ENCODE results near the gene RNASET2. TPM values are rescaled to one million over a fixed set of nuclear protein-coding genes. Genes with fewer than 3 reads are reported as not detected.

RNASET2 gene, protein sequence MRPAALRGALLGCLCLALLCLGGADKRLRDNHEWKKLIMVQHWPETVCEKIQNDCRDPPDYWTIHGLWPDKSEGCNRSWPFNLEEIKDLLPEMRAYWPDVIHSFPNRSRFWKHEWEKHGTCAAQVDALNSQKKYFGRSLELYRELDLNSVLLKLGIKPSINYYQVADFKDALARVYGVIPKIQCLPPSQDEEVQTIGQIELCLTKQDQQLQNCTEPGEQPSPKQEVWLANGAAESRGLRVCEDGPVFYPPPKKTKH
- total RNA-seq: 16.7 TPM

GRCh38 chr6:166956444-166957086, at the start of gene RNASET2:
TSS of gene RNASET2 (minus strand) at chr6:166956550. CDS start at chr6:166956182, 368 bp downstream.
- no peak for FAIRE-seq
- DNase-seq (ENCODE audit: low spot score in 2 of 2): peak; percentile 88 to 91

GRCh38 chr6:167005350-167006159, 49.2 kb upstream of the RNASET2 start:
- FAIRE-seq (no peak), DNase-seq (ENCODE audit: low spot score in 2 of 2) (no peak)

GRCh38 chr6:167000759-167001158, 44.4 kb upstream of the RNASET2 start:
- DNase-seq (ENCODE audit: low spot score in 2 of 2): no peak
- no peak for FAIRE-seq

- DNase-seq (ENCODE audit: low spot score in 2 of 2) (no peak), FAIRE-seq (no peak)
Measured at GRCh38 chr6:166999884-167000253, 43.5 kb upstream of the RNASET2 start.

DNA sequence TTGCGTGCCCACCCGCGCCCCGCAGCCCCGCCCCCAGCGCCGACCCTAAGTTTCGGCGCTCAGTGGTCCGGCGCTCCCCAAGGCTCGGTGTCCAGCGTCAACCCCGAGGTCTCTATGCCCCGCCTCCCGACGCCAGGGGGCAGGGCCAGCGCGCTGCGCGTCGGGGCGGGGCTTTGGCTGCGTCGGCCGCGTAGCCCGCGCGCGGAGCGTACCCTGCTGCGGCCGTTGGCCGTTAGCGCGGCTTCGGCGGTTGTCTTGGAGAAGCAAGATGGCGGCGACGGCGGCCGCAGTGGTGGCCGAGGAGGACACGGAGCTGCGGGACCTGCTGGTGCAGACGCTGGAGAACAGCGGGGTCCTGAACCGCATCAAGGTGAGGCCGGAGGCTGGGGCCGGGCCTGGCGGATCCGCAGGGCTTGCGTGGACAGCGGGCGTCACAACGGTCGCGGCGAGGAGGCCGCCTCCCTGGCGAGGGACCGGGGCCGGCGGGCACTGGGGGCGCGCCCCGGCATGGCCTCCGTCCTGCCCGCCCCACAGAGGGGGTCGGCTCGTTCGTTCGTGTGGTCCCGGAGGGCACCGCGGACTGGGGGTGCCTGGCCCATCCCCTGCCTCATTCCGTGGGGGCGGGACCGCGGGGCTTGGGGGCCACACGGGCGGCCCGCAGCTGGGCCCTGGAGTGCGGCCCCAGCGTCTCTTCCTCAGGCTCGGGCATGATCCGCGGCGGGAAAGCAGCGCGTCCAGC, 43.0 kb upstream of the RNASET2 start, which contains the start of gene CEP43:
TSS of gene CEP43 (plus strand) at position 253 of the 739 bp plus-strand sequence. CDS start at position 269, 16 bp downstream.
- peak; percentile 94 to 96 for DNase-seq (ENCODE audit: low spot score in 2 of 2)
- no peak for FAIRE-seq

GRCh38 chr6:166998256-166999144, 42.1 kb upstream of the RNASET2 start:
- FAIRE-seq: no peak

DNA sequence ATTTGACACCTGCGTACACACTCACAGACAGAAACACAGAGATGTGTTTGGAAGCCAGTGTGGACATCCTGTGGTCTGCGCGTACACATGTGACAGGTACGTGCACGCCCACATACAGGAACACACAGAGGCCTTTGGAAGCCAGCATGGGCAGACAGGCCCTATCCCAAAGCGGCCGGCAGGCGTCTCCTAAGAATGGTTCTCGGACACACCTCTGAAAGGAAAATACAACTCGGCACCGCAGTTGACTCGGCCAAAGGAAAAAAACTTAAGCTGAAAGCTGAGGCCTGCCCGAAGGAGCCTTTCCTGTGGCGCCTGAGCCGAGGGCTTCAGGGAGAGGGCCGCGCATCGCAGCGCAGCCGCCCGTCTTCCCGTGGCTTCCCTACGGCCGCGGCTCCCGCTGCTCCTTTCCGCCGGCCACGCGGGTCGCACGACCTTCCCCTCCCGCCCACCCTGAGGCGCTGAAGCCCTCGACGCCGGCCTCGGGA, 41.5 kb upstream of the RNASET2 start:
- no peak for DNase-seq (ENCODE audit: low spot score in 2 of 2)
- no peak for FAIRE-seq

More at GRCh38 chr6:166998256-166999144, 42.1 kb upstream of the RNASET2 start:
- peak in 1 of 2 donors; percentile 17 for DNase-seq (ENCODE audit: low spot score in 2 of 2)

- DNase-seq (ENCODE audit: low spot score in 2 of 2) (no peak), FAIRE-seq (no peak)
Measured at GRCh38 chr6:166997348-166997747, 41.0 kb upstream of the RNASET2 start.

DNA sequence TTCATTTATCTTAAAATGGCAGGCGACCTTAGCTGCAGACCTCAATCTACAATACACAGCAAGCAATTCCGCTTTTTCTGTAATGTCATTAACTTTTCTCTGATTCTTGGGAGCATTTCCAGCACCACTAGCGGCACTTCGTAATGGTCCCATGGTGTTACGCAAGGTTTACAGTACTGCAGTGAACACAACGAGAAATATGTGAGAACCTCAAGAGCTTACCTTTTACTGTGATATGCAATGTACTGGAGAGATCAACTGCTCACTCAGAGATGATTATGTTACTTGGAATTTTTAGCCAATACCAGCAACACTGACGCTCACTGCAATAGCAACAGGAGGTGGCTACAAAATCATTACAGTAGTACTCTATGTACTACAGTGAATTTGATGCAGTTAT, 40.1 kb upstream of the RNASET2 start:
- no peak for FAIRE-seq
- no peak for DNase-seq (ENCODE audit: low spot score in 2 of 2)

GRCh38 chr6:166989427-166990032, 33.2 kb upstream of the RNASET2 start:
- FAIRE-seq (no peak), DNase-seq (ENCODE audit: low spot score in 2 of 2) (peak in 1 of 2 donors; percentile 34)

DNA sequence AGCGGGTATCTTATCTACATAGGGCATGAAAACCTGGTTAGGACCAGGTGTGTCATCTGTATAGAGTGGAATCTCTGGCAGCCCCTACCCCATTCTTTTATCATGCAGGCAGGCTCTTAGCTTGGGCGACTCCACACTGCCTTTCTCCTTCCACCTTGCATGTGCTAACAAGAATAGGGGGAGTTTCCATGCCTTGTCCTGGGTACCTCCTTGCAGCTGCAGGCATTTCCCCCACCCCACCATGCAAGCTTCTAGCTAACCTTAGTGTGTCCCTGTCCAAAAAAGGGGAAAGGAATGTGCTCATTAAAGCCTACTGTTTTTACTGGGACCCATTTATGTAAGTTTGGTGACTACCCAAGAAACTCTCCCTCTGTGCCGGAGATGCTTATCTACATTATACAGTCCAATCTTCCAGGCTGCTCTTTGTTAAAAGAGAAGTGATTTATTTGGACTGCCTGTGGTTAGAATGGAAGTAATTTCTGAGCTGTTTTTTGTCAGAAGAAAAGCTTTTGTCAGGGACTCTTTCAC, 32.4 kb upstream of the RNASET2 start:
- no peak for DNase-seq (ENCODE audit: low spot score in 2 of 2)
- no peak for FAIRE-seq

DNA sequence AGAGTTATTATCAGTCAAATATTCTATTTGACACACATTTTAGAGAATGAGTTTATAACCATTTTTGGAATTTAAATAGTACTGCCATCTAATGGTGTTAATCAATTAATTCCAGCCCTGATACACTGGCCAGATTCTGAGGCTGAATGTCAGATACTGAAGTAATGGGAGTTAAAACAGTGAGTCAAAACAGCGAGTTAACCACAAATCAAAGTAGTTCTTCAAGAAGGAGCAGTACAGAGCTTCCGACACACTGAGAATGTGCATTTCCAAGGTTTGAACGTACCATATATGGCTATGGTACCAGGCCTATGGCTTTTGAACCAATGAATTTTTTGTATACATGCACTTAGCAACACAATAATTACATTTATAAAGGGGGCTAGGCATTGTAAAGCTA, 31.6 kb upstream of the RNASET2 start:
- no peak for DNase-seq (ENCODE audit: low spot score in 2 of 2)
- no peak for FAIRE-seq

GRCh38 chr6:166987448-166987847, 31.1 kb upstream of the RNASET2 start:
- DNase-seq (ENCODE audit: low spot score in 2 of 2) (no peak), FAIRE-seq (no peak)

GRCh38 chr6:166980738-166981137, 24.4 kb upstream of the RNASET2 start:
- no peak for DNase-seq (ENCODE audit: low spot score in 2 of 2)
- no peak for FAIRE-seq

- no peak for FAIRE-seq
- no peak for DNase-seq (ENCODE audit: low spot score in 2 of 2)
Measured at GRCh38 chr6:166977621-166978525, 21.5 kb upstream of the RNASET2 start.

- DNase-seq (ENCODE audit: low spot score in 2 of 2) (no peak), FAIRE-seq (no peak)
Measured at GRCh38 chr6:166976636-166977035, 20.3 kb upstream of the RNASET2 start.

- no peak for FAIRE-seq
- no peak for DNase-seq (ENCODE audit: low spot score in 2 of 2)
Measured at GRCh38 chr6:166972101-166972500, 15.8 kb upstream of the RNASET2 start.

- no peak for DNase-seq (ENCODE audit: low spot score in 2 of 2)
- FAIRE-seq: no peak
Measured at GRCh38 chr6:166971271-166971670, 14.9 kb upstream of the RNASET2 start.

All from frontal cortex (tissue), 4 donors.